Cardiac muscle cell (in vitro differentiated cells and primary cell): Measurements from ENCODE around the gene CEP68. TPM values are rescaled to one million over a fixed set of nuclear protein-coding genes. Genes with fewer than 3 reads are reported as not detected.

Experiments
- DNase-seq, 2 donors: peaks; one replicate each; pipeline versions ENCODE4 v3.0.0 to v3.0.0-alpha.2; 2010 to 2017; ENCODE audit warnings: low read depth in 1 of 2, low spot score in 1 of 2
- H3K27ac ChIP-seq: fragments of 200-600 bp; sonication (generic); 2 replicates; pipeline ENCODE4 v1.5.1; 2016
- H3K27me3 ChIP-seq: fragments of 200-600 bp; sonication (generic); 2 replicates; pipeline ENCODE4 v1.6.0; 2016; ENCODE audit warnings: control low read depth
- H3K36me3 ChIP-seq: fragments of 200-600 bp; sonication (generic); 2 replicates; pipeline ENCODE4 v1.5.1; 2016; ENCODE audit warnings: control low read depth
- H3K4me1 ChIP-seq: fragments of 200-600 bp; sonication (generic); 2 replicates; pipeline ENCODE4 v1.8.1; 2017; ENCODE audit warnings: low read depth, mild to moderate bottlenecking, mixed run types
- H3K4me3 ChIP-seq: fragments of 200-600 bp; sonication (generic); 2 replicates; pipeline ENCODE4 v1.5.1; 2016; ENCODE audit warnings: mild to moderate bottlenecking
- H3K9me3 ChIP-seq: fragments of 200-600 bp; sonication (generic); 2 replicates; pipeline ENCODE4 v1.5.1; 2017; ENCODE audit warnings: low read depth, mild to moderate bottlenecking, control low read depth
- CTCF ChIP-seq: IDR thresholded peaks from 2 replicates; pipeline ENCODE4 v1.5.1; 2012; ENCODE audit warnings: low read depth, mild to moderate bottlenecking, low read length
- polyA plus RNA-seq: library from polyadenylated mRNA; unstranded; fragments of >200 nt; fragmentation: Nextera tagmentation; extraction: Ambion mirVana; gene quantifications from 2 replicates; pipeline ENCODE4 v1.2.1, GENCODE V29; 2016
- total RNA-seq: library from RNA; depleted of rRNA; stranded (reverse); fragments of >200 nt; gene quantifications from 2 replicates; pipeline ENCODE4 v1.2.3, GENCODE V29; 2016

CEP68 gene
- total and polyA plus RNA-seq, 2 experiments from 2014 or later: 17.6 to 28.3 TPM

GRCh38 chr2:65075176-65075575 lies 19.0 kb downstream of the CEP68 start:
- peaks cover 5% of the 10 kb centered on the region for H3K4me1 ChIP-seq
- no peaks in the 10 kb centered on the region for H3K27me3 ChIP-seq
- H3K9me3 ChIP-seq: no peaks in the 10 kb centered on the region
- DNase-seq: no peak
- H3K27ac ChIP-seq: peak overlapping the region; percentile 3
- no peak for TF ChIP-seq CTCF
- H3K4me3 ChIP-seq: no peak overlapping the region
- H3K36me3 ChIP-seq: peaks cover 30% of the 10 kb centered on the region

GRCh38 chr2:65075605-65076344 lies 19.6 kb downstream of the CEP68 start:
- Histone ChIP-seq H3K9me3 (no peaks in the 10 kb centered on the region), H3K4me1 (peaks cover 5% of the 10 kb centered on the region), H3K4me3 (no peak overlapping the region), H3K27me3 (no peaks in the 10 kb centered on the region), H3K27ac (peak overlapping the region; percentile 3), H3K36me3 (peaks cover 30% of the 10 kb centered on the region)
- DNase-seq: peak in 1 of 2 donors; percentile 42
- TF ChIP-seq CTCF: no peak

GRCh38 chr2:65076345-65076710 lies 20.1 kb downstream of the CEP68 start:
- Histone ChIP-seq H3K36me3 (peaks cover 29% of the 10 kb centered on the region), H3K27me3 (no peaks in the 10 kb centered on the region), H3K4me1 (peaks cover 5% of the 10 kb centered on the region), H3K27ac (no peak overlapping the region), H3K9me3 (no peaks in the 10 kb centered on the region), H3K4me3 (no peak overlapping the region)
- DNase-seq: peak in 1 of 2 donors; percentile 64
- TF ChIP-seq CTCF: no peak

GRCh38 chr2:65077898-65078297 lies 21.7 kb downstream of the CEP68 start:
- no peak for TF ChIP-seq CTCF
- Histone ChIP-seq H3K4me1 (peaks cover 5% of the 10 kb centered on the region), H3K4me3 (no peak overlapping the region), H3K27me3 (no peaks in the 10 kb centered on the region), H3K36me3 (peaks cover 24% of the 10 kb centered on the region), H3K9me3 (no peaks in the 10 kb centered on the region), H3K27ac (no peak overlapping the region)
- DNase-seq: no peak

- no peaks in the 10 kb centered on the region for H3K27me3 ChIP-seq
- TF ChIP-seq CTCF: no peak
- no peak for DNase-seq
- H3K4me3 ChIP-seq: no peak overlapping the region
- no peak overlapping the region for H3K27ac ChIP-seq
- H3K9me3 ChIP-seq: no peaks in the 10 kb centered on the region
- peaks cover 31% of the 10 kb centered on the region for H3K36me3 ChIP-seq
- peaks cover 5% of the 10 kb centered on the region for H3K4me1 ChIP-seq
Observed at GRCh38 chr2:65079017-65079416, 22.8 kb downstream of the CEP68 start.
